CD14-positive monocyte (primary cell): Measurements from ENCODE around the gene CBX2. TPM values are rescaled to one million over a fixed set of nuclear protein-coding genes. Genes with fewer than 3 reads are reported as not detected.
A peak's percentile ranks its signal among the peaks of the same experiment; 100 is the strongest.

Experiments used
- DNase-seq, 3 donors: peaks; one replicate each; pipeline ENCODE4 v3.0.0-alpha.2; 2011 to 2022
- H2AFZ ChIP-seq: 2 replicates; pipeline ENCODE4 v1.6.0; 2012; ENCODE audit warnings: mild to moderate bottlenecking, low read depth, low read length, inconsistent platforms; ENCODE audit not compliant: insufficient read depth, poor library complexity, severe bottlenecking
- H3K27ac ChIP-seq, 2 donors: 1 replicate in 1 of 2; 2 replicates in 1 of 2; pipeline ENCODE4 v1.5.1; 2012 to 2013; ENCODE audit warnings: low read length in 2 of 2, control low read depth in 1 of 2, inconsistent platforms in 1 of 2, low read depth in 1 of 2, mild to moderate bottlenecking in 1 of 2
- H3K27me3 ChIP-seq, 2 donors: one replicate each; pipeline versions ENCODE4 v1.6.0 to v1.6.1; 2011 to 2013; ENCODE audit warnings: low read length in 2 of 2; ENCODE audit not compliant: control insufficient read depth in 2 of 2, insufficient read depth in 2 of 2
- H3K36me3 ChIP-seq, 2 donors: replicated peaks in 1 of 2; 1 replicate in 1 of 2; 2 replicates in 1 of 2; pipeline versions ENCODE4 v1.5.1 to v1.6.1; 2012 to 2013; ENCODE audit warnings: low read length in 2 of 2, control low read depth in 1 of 2, inconsistent platforms in 1 of 2, mild to moderate bottlenecking in 1 of 2; ENCODE audit not compliant: insufficient read depth in 2 of 2, control insufficient read depth in 1 of 2
- H3K4me1 ChIP-seq, 2 donors: 1 replicate in 1 of 2; 2 replicates in 1 of 2; pipeline versions ENCODE4 v1.5.1 to v1.6.1; 2012 to 2013; ENCODE audit warnings: low read length in 2 of 2, control low read depth in 1 of 2, inconsistent platforms in 1 of 2, mild to moderate bottlenecking in 1 of 2, moderate library complexity in 1 of 2; ENCODE audit not compliant: insufficient read depth in 2 of 2, control insufficient read depth in 1 of 2
- H3K4me2 ChIP-seq: replicated peaks from 2 replicates; pipeline ENCODE3; 2012; ENCODE audit warnings: low read length, moderate library complexity, mild to moderate bottlenecking; ENCODE audit not compliant: poor library complexity, severe bottlenecking; ENCODE audit errors: extremely low read depth
- H3K4me3 ChIP-seq, 3 experiments: fragments of 200-600 bp in 1 of 3; sonication (generic) in 1 of 3; replicated peaks in 1 of 3; 1 replicate in 2 of 3; 2 replicates in 1 of 3; pipeline ENCODE4 v1.5.1; 2011 to 2013; ENCODE audit warnings: low read length in 3 of 3, mild to moderate bottlenecking in 3 of 3, control low read depth in 2 of 3, low read depth in 2 of 3, inconsistent platforms in 1 of 3, moderate library complexity in 1 of 3
- H3K79me2 ChIP-seq: 2 replicates; pipeline ENCODE4 v1.6.0; 2012; ENCODE audit warnings: mild to moderate bottlenecking, control low read depth, inconsistent platforms, low read length, moderate library complexity; ENCODE audit not compliant: insufficient read depth
- H3K9ac ChIP-seq: 2 replicates; pipeline ENCODE4 v1.6.0; 2017; ENCODE audit warnings: low read length, mild to moderate bottlenecking; ENCODE audit not compliant: insufficient read depth, poor library complexity, severe bottlenecking
- H3K9me3 ChIP-seq, 2 donors: replicated peaks in 1 of 2; 1 replicate in 1 of 2; 2 replicates in 1 of 2; pipeline versions ENCODE4 v1.5.1 to v1.6.1; 2012 to 2013; ENCODE audit warnings: low read length in 2 of 2, control low read depth in 1 of 2; ENCODE audit not compliant: control insufficient read depth in 1 of 2, insufficient read depth in 1 of 2
- H4K20me1 ChIP-seq: 2 replicates; pipeline ENCODE4 v1.6.0; 2012; ENCODE audit warnings: mild to moderate bottlenecking, low read length, control low read depth, moderate library complexity; ENCODE audit not compliant: insufficient read depth
- H3K27ac Mint-ChIP-seq, 7 donors: one replicate each; pipeline ENCODE4 v1.8.0; 2020; ENCODE audit warnings: mild to moderate bottlenecking in 7 of 7, mixed read lengths in 7 of 7, moderate library complexity in 6 of 7, inconsistent platforms in 2 of 7
- H3K27me3 Mint-ChIP-seq, 3 donors: one replicate each; pipeline ENCODE4 v1.8.0; 2021 to 2022; ENCODE audit warnings: low read depth in 3 of 3, mild to moderate bottlenecking in 3 of 3, mixed read lengths in 3 of 3, moderate library complexity in 3 of 3, inconsistent platforms in 1 of 3
- H3K36me3 Mint-ChIP-seq, 2 donors: one replicate each; pipeline ENCODE4 v1.8.0; 2020; ENCODE audit warnings: mixed read lengths in 2 of 2, inconsistent platforms in 1 of 2, mild to moderate bottlenecking in 1 of 2
- H3K4me1 Mint-ChIP-seq: one replicate; pipeline ENCODE4 v1.8.0; 2020; ENCODE audit warnings: mild to moderate bottlenecking, mixed read lengths
- H3K4me3 Mint-ChIP-seq, 2 donors: one replicate each; pipeline ENCODE4 v1.8.0; 2020; ENCODE audit warnings: mild to moderate bottlenecking in 2 of 2, mixed read lengths in 2 of 2, moderate library complexity in 1 of 2
- H3K9me3 Mint-ChIP-seq, 7 donors: one replicate each; pipeline ENCODE4 v1.8.0; 2020 to 2022; ENCODE audit warnings: mixed read lengths in 7 of 7, mild to moderate bottlenecking in 6 of 7, moderate library complexity in 6 of 7, inconsistent platforms in 2 of 7
- CTCF ChIP-seq: fragments of 200-600 bp; IDR thresholded peaks from one replicate; pipeline ENCODE4 v1.8.0; 2022; ENCODE audit warnings: antibody characterized with exemption, mild to moderate bottlenecking
- WGBS: methylation state at CpG from one replicate; pipeline ENCODE4 v1.1.5; 2013; ENCODE audit warnings: missing lambda C conversion rate; ENCODE audit not compliant: insufficient coverage; 5-methylcytosine and 5-hydroxymethylcytosine counted together
- intact Hi-C, 2 donors: fragments of 100-400 bp; cut with micrococcal nuclease; formaldehyde crosslinking; loops; one replicate each; pipeline versions ENCODE4 v1.15.0 to v1.15.1; 2023
- polyA plus RNA-seq, 3 donors: library from polyadenylated mRNA; depleted of rRNA in 1 of 3; unstranded in 2 of 3; stranded (reverse) in 1 of 3; fragments of 300-500 nt in 2 of 3; fragments of >200 nt in 1 of 3; fragmentation: Illumina TruSeq in 2 of 3; gene quantifications; 1 replicate in 2 of 3; 2 replicates in 1 of 3; pipeline ENCODE4 v1.2.3, GENCODE V29; 2012 to 2021

Gene CBX2
- polyA plus RNA-seq, 3 donors = 0.09 to 0.95 TPM; not detected in 1

GRCh38 chr17:79781736-79782575, 4.0 kb downstream of the CBX2 start:
- H2AFZ ChIP-seq = peak overlapping the region; percentile 69
- H3K9me3 ChIP-seq = no peaks in the 10 kb centered on the region
- peak in 1 of 3 donors; percentile 4 for DNase-seq
- no peak overlapping the region for H3K27ac ChIP-seq
- no peak for TF ChIP-seq CTCF
- peak overlapping the region in 1 of 3 experiments; percentile 28 for H3K4me3 ChIP-seq
- H3K4me2 ChIP-seq = peak overlapping the region; percentile 42
- Mint-ChIP-seq H3K36me3 (peaks cover 12% of the 10 kb centered on the region in 2 donors), H3K9me3 (peaks cover 0 to 6% (median 3%) of the 10 kb centered on the region in 7 donors), H3K27me3 (peaks cover 40 to 58% (median 50%) of the 10 kb centered on the region in 3 donors), H3K4me3 (peak overlapping the region; percentile 6 to 69), H3K27ac (no peak overlapping the region), H3K4me1 (peaks cover 32% of the 10 kb centered on the region)
- H3K79me2 ChIP-seq = no peaks in the 10 kb centered on the region
- intact Hi-C loops = no loop called here
- H3K4me1 ChIP-seq = peaks cover 25 to 31% of the 10 kb centered on the region in 2 donors
- no peak overlapping the region for H3K9ac ChIP-seq
- H4K20me1 ChIP-seq = no peaks in the 10 kb centered on the region
- WGBS = 40% methylated on average over 16 of the region's 27 CpGs
- H3K27me3 ChIP-seq = peaks cover 2 to 46% of the 10 kb centered on the region in 2 donors
- H3K36me3 ChIP-seq = no peaks in the 10 kb centered on the region

- Histone ChIP-seq H3K4me2 (no peak overlapping the region), H3K4me1 (peaks cover 14 to 16% of the 10 kb centered on the region in 2 donors), H2AFZ (no peak overlapping the region), H3K79me2 (no peaks in the 10 kb centered on the region), H3K27ac (no peak overlapping the region), H3K9me3 (no peaks in the 10 kb centered on the region), H3K9ac (no peak overlapping the region), H4K20me1 (no peaks in the 10 kb centered on the region), H3K36me3 (no peaks in the 10 kb centered on the region), H3K27me3 (peaks cover 10 to 54% of the 10 kb centered on the region in 2 donors), H3K4me3 (no peak overlapping the region)
- Mint-ChIP-seq H3K9me3 (peaks cover 0 to 3% (median under 1%) of the 10 kb centered on the region in 7 donors), H3K4me1 (peaks cover 22% of the 10 kb centered on the region), H3K27me3 (peaks cover 49 to 65% (median 56%) of the 10 kb centered on the region in 3 donors), H3K27ac (no peak overlapping the region), H3K4me3 (no peak overlapping the region), H3K36me3 (peaks cover 9 to 12% of the 10 kb centered on the region in 2 donors)
- WGBS = 98% methylated on average over 17 of the region's 18 CpGs
- peak in 1 of 3 donors; percentile 3 for DNase-seq
- intact Hi-C loops = no loop called here
- no peak for TF ChIP-seq CTCF
Observed at GRCh38 chr17:79783891-79784290, 5.9 kb downstream of the CBX2 start.
